Measurements from ENCODE around the gene PLCD3. TPM values are rescaled to one million over a fixed set of nuclear protein-coding genes. Genes with fewer than 3 reads are reported as not detected.
A peak's percentile ranks its signal among the peaks of the same experiment; 100 is the strongest.

Gene PLCD3
- total and polyA plus RNA-seq, 9 of the 15 experiments (the other 6 are each of a cell fraction or from before 2014, with no cell fraction given): 0.20 to 22.6 (median 7.5) TPM

DNA sequence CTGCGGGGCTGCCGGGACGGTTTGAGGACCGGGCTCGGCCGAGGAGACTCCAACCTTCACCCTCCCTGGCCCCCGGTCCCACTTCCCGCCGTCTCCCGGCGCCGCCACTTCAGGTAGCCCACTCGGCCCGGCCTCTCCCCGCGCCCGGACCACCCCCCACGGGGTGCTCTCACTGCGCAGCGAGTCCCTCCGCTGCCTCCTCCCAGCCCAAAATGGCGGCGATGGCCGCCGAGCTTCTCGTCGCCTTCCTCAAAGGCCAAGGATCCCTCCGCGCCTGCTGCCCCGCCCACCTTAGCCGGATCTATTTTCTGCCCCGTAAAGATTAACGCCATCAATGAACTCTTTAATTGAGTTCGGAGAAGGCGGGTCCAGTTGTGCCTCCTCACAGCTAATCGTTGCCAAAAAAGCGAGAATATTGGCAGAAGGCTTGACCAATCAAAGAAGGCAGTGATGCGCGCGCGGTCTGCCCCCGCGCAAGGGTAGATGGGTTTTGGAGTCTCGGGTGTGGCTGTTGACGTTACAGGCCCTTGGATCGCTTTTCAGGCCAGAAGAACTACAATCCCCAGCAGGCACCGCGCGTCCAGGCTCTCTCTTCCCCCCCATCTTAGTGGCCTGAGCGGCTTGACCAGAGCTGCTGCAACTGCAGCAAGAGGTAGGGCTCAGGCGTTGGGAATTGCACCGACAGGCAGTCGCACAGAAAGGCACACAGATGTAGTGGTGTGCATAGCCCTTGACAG lies 29.1 kb upstream of the PLCD3 start, which contains the start of gene HEXIM2 (continued):
- TF ChIP-seq, protein P1, sequence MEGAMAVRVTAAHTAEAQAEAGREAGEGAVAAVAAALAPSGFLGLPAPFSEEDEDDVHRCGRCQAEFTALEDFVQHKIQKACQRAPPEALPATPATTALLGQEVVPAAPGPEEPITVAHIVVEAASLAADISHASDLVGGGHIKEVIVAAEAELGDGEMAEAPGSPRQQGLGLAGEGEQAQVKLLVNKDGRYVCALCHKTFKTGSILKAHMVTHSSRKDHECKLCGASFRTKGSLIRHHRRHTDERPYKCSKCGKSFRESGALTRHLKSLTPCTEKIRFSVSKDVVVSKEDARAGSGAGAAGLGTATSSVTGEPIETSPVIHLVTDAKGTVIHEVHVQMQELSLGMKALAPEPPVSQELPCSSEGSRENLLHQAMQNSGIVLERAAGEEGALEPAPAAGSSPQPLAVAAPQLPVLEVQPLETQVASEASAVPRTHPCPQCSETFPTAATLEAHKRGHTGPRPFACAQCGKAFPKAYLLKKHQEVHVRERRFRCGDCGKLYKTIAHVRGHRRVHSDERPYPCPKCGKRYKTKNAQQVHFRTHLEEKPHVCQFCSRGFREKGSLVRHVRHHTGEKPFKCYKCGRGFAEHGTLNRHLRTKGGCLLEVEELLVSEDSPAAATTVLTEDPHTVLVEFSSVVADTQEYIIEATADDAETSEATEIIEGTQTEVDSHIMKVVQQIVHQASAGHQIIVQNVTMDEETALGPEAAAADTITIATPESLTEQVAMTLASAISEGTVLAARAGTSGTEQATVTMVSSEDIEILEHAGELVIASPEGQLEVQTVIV (CRISPR knock-in tag; IDR thresholded peaks at IDR 0.05; ENCODE audit: borderline replicate concordance): no peak
- TF ChIP-seq, protein P2, sequence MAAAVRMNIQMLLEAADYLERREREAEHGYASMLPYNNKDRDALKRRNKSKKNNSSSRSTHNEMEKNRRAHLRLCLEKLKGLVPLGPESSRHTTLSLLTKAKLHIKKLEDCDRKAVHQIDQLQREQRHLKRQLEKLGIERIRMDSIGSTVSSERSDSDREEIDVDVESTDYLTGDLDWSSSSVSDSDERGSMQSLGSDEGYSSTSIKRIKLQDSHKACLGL (CRISPR knock-in tag; IDR thresholded peaks at IDR 0.05; ENCODE audit: borderline replicate concordance, poor library complexity, severe bottlenecking): no peak
- TF ChIP-seq HMG20A (CRISPR knock-in tag; conservative IDR thresholded peaks at IDR 0.05) (no peak), TAF7 (tag; IDR thresholded peaks at IDR 0.05) (peak; percentile 97), TCF3 (CRISPR knock-in tag; IDR thresholded peaks at IDR 0.05) (no peak), KAT8 (IDR thresholded peaks at IDR 0.05; ENCODE audit: low read depth) (no peak), U2AF2 (optimal IDR thresholded peaks at IDR 0.05; ENCODE audit: low read depth, low read length) (no peak), NR4A1 (CRISPR knock-in tag; IDR thresholded peaks at IDR 0.05) (0 out of 2 replicates have a peak, but pooled peaks have one; percentile 27), NR4A1 (tag; IDR thresholded peaks at IDR 0.05) (no peak), PRPF4 (IDR thresholded peaks at IDR 0.05; ENCODE audit: insufficient read depth, low read depth, low read length, poor library complexity, severe bottlenecking) (peak; percentile 72), ZNF668 (CRISPR knock-in tag; IDR thresholded peaks at IDR 0.05) (no peak), PHB2 (IDR thresholded peaks at IDR 0.05; ENCODE audit: low read depth) (peak; percentile 12; the same call in 1 of the 2 replicates), KHSRP (IDR thresholded peaks at IDR 0.05) (no peak), RBM34 (IDR thresholded peaks at IDR 0.05; ENCODE audit: borderline replicate concordance, insufficient read depth, low read length) (no peak), NFIC (IDR thresholded peaks at IDR 0.05) (peak; percentile 50)
- TF ChIP-seq, protein P3, sequence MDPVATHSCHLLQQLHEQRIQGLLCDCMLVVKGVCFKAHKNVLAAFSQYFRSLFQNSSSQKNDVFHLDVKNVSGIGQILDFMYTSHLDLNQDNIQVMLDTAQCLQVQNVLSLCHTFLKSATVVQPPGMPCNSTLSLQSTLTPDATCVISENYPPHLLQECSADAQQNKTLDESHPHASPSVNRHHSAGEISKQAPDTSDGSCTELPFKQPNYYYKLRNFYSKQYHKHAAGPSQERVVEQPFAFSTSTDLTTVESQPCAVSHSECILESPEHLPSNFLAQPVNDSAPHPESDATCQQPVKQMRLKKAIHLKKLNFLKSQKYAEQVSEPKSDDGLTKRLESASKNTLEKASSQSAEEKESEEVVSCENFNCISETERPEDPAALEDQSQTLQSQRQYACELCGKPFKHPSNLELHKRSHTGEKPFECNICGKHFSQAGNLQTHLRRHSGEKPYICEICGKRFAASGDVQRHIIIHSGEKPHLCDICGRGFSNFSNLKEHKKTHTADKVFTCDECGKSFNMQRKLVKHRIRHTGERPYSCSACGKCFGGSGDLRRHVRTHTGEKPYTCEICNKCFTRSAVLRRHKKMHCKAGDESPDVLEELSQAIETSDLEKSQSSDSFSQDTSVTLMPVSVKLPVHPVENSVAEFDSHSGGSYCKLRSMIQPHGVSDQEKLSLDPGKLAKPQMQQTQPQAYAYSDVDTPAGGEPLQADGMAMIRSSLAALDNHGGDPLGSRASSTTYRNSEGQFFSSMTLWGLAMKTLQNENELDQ (CRISPR knock-in tag; IDR thresholded peaks at IDR 0.05; ENCODE audit: borderline replicate concordance): no peak
- TF ChIP-seq, protein P4, sequence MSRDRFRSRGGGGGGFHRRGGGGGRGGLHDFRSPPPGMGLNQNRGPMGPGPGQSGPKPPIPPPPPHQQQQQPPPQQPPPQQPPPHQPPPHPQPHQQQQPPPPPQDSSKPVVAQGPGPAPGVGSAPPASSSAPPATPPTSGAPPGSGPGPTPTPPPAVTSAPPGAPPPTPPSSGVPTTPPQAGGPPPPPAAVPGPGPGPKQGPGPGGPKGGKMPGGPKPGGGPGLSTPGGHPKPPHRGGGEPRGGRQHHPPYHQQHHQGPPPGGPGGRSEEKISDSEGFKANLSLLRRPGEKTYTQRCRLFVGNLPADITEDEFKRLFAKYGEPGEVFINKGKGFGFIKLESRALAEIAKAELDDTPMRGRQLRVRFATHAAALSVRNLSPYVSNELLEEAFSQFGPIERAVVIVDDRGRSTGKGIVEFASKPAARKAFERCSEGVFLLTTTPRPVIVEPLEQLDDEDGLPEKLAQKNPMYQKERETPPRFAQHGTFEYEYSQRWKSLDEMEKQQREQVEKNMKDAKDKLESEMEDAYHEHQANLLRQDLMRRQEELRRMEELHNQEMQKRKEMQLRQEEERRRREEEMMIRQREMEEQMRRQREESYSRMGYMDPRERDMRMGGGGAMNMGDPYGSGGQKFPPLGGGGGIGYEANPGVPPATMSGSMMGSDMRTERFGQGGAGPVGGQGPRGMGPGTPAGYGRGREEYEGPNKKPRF (IDR thresholded peaks at IDR 0.05; ENCODE audit: low read depth, low read length): no peak

Data from K562 (cell line).